Naive B cell (primary cell): Measurements from ENCODE around the gene SEPTIN11. TPM values are rescaled to one million over a fixed set of nuclear protein-coding genes. Genes with fewer than 3 reads are reported as not detected.

Source experiments
- ATAC-seq, 2 donors: fragments of 150-1000 bp; cut with Tn5 transposase; 2 replicates each; pipeline ENCODE4 v1.10.0; 2021; ENCODE audit warnings: low read depth in 2 of 2, mild to moderate bottlenecking in 2 of 2, moderate library complexity in 2 of 2
- DNase-seq: peaks from one replicate; pipeline ENCODE4 v3.0.0; 2022
- H3K27ac Mint-ChIP-seq, 6 donors: one replicate each; pipeline ENCODE4 v1.8.0; 2020 to 2022; ENCODE audit warnings: mild to moderate bottlenecking in 6 of 6, mixed read lengths in 6 of 6, moderate library complexity in 5 of 6, inconsistent platforms in 2 of 6
- H3K27me3 Mint-ChIP-seq, 3 donors: one replicate each; pipeline ENCODE4 v1.8.0; 2021 to 2022; ENCODE audit warnings: mixed read lengths in 3 of 3, mild to moderate bottlenecking in 1 of 3
- H3K36me3 Mint-ChIP-seq, 2 donors: one replicate each; pipeline ENCODE4 v1.8.0; 2020 to 2022; ENCODE audit warnings: mixed read lengths in 2 of 2, inconsistent platforms in 1 of 2, mild to moderate bottlenecking in 1 of 2
- H3K4me1 Mint-ChIP-seq, 3 donors: one replicate each; pipeline ENCODE4 v1.8.0; 2020 to 2022; ENCODE audit warnings: mixed read lengths in 3 of 3, inconsistent platforms in 1 of 3, mild to moderate bottlenecking in 1 of 3, moderate library complexity in 1 of 3
- H3K4me3 Mint-ChIP-seq, 8 donors: one replicate each; pipeline ENCODE4 v1.8.0; 2020 to 2022; ENCODE audit warnings: mild to moderate bottlenecking in 8 of 8, mixed read lengths in 8 of 8, moderate library complexity in 8 of 8, inconsistent platforms in 2 of 8
- H3K9me3 Mint-ChIP-seq, 7 donors: one replicate each; pipeline ENCODE4 v1.8.0; 2020 to 2022; ENCODE audit warnings: mixed read lengths in 7 of 7, mild to moderate bottlenecking in 5 of 7, inconsistent platforms in 2 of 7, moderate library complexity in 1 of 7
- polyA plus RNA-seq, 6 donors: library from polyadenylated mRNA; unstranded; fragments of 300-500 nt; fragmentation: Illumina TruSeq; gene quantifications; one replicate each; pipeline ENCODE4 v1.2.3, GENCODE V29; 2021; ENCODE audit warnings: low read depth in 6 of 6

The SEPTIN11 gene
- polyA plus RNA-seq = 10 to 100 TPM in 4 of 6 donors, 1 to 10 TPM in 2; 6.8 to 15.5 (median 10.9) TPM

- ATAC-seq (peak; percentile 66 to 68), DNase-seq (peak; percentile 81)
- Mint-ChIP-seq H3K36me3 (peaks cover 0 to 4% of the 10 kb centered on the region in 2 donors), H3K9me3 (no peaks in the 10 kb centered on the region), H3K4me1 (peaks cover 15 to 24% (median 19%) of the 10 kb centered on the region in 3 donors), H3K4me3 (peak within 1 kb of the TSS; percentile 87 to 95 (median 92)), H3K27ac (peak within 1 kb of the TSS; percentile 49 to 93 (median 74)), H3K27me3 (peaks cover 6 to 14% (median 7%) of the 10 kb centered on the region in 3 donors)
Observed at GRCh38 chr4:76949276-76950051, at the start of gene SEPTIN11. Gene SEPTIN11 (plus strand): TSS chr4:76949752. CDS start chr4:76949904, 152 bp downstream.

GRCh38 chr4:76902233-76902890 lies 47.2 kb upstream of the SEPTIN11 start:
- no peak for ATAC-seq
- no peaks in the 10 kb centered on the region for H3K36me3 Mint-ChIP-seq
- H3K4me3 Mint-ChIP-seq = no peak overlapping the region
- H3K27ac Mint-ChIP-seq = no peak overlapping the region
- peaks cover 0 to 10% (median 0%) of the 10 kb centered on the region in 3 donors for H3K4me1 Mint-ChIP-seq
- no peak for DNase-seq
- H3K27me3 Mint-ChIP-seq = peaks cover 8 to 23% (median 20%) of the 10 kb centered on the region in 3 donors
- H3K9me3 Mint-ChIP-seq = peaks cover 0 to 4% (median 0%) of the 10 kb centered on the region in 7 donors

GRCh38 chr4:76904646-76905190 lies 44.8 kb upstream of the SEPTIN11 start:
- ATAC-seq = no peak
- H3K9me3 Mint-ChIP-seq = peaks cover 0 to 7% (median 2%) of the 10 kb centered on the region in 7 donors
- H3K4me3 Mint-ChIP-seq = no peak overlapping the region
- DNase-seq = no peak
- H3K27ac Mint-ChIP-seq = no peak overlapping the region
- H3K36me3 Mint-ChIP-seq = no peaks in the 10 kb centered on the region
- no peaks in the 10 kb centered on the region for H3K4me1 Mint-ChIP-seq
- H3K27me3 Mint-ChIP-seq = peaks cover 13 to 29% (median 15%) of the 10 kb centered on the region in 3 donors

GRCh38 chr4:76905521-76905920 lies 44.0 kb upstream of the SEPTIN11 start:
- DNase-seq (no peak), ATAC-seq (no peak)
- H3K27ac Mint-ChIP-seq = no peak overlapping the region
- no peaks in the 10 kb centered on the region for H3K4me1 Mint-ChIP-seq
- peaks cover 11 to 35% (median 20%) of the 10 kb centered on the region in 3 donors for H3K27me3 Mint-ChIP-seq
- H3K4me3 Mint-ChIP-seq = no peak overlapping the region
- peaks cover 0 to 9% (median 2%) of the 10 kb centered on the region in 7 donors for H3K9me3 Mint-ChIP-seq
- H3K36me3 Mint-ChIP-seq = no peaks in the 10 kb centered on the region

GRCh38 chr4:76909711-76910110 lies 39.8 kb upstream of the SEPTIN11 start:
- Mint-ChIP-seq H3K4me1 (no peaks in the 10 kb centered on the region), H3K27ac (no peak overlapping the region), H3K4me3 (no peak overlapping the region), H3K27me3 (peaks cover 20 to 42% (median 23%) of the 10 kb centered on the region in 3 donors), H3K9me3 (peaks cover 0 to 9% (median 4%) of the 10 kb centered on the region in 7 donors), H3K36me3 (no peaks in the 10 kb centered on the region)
- DNase-seq (no peak), ATAC-seq (no peak)

- H3K4me1 Mint-ChIP-seq = no peaks in the 10 kb centered on the region
- H3K9me3 Mint-ChIP-seq = peaks cover 0 to 8% (median 0%) of the 10 kb centered on the region in 7 donors
- DNase-seq (no peak), ATAC-seq (no peak)
- peaks cover 0 to 13% (median 0%) of the 10 kb centered on the region in 3 donors for H3K27me3 Mint-ChIP-seq
- H3K4me3 Mint-ChIP-seq = no peak overlapping the region
- H3K27ac Mint-ChIP-seq = no peak overlapping the region
- no peaks in the 10 kb centered on the region for H3K36me3 Mint-ChIP-seq
Observed at GRCh38 chr4:76920715-76921114, 28.8 kb upstream of the SEPTIN11 start.

GRCh38 chr4:76923619-76924357 lies 25.8 kb upstream of the SEPTIN11 start:
- H3K4me3 Mint-ChIP-seq = no peak overlapping the region
- no peak overlapping the region for H3K27ac Mint-ChIP-seq
- no peaks in the 10 kb centered on the region for H3K36me3 Mint-ChIP-seq
- H3K4me1 Mint-ChIP-seq = no peaks in the 10 kb centered on the region
- DNase-seq (no peak), ATAC-seq (no peak)
- peaks cover 0 to 8% (median 0%) of the 10 kb centered on the region in 7 donors for H3K9me3 Mint-ChIP-seq
- peaks cover 0 to 16% (median 0%) of the 10 kb centered on the region in 3 donors for H3K27me3 Mint-ChIP-seq

GRCh38 chr4:76926841-76927240 lies 22.7 kb upstream of the SEPTIN11 start:
- H3K36me3 Mint-ChIP-seq = no peaks in the 10 kb centered on the region
- no peaks in the 10 kb centered on the region for H3K9me3 Mint-ChIP-seq
- no peak for DNase-seq
- no peaks in the 10 kb centered on the region for H3K4me1 Mint-ChIP-seq
- no peak overlapping the region for H3K27ac Mint-ChIP-seq
- no peak overlapping the region for H3K4me3 Mint-ChIP-seq
- ATAC-seq = no peak
- H3K27me3 Mint-ChIP-seq = peaks cover 0 to 13% (median 0%) of the 10 kb centered on the region in 3 donors

GRCh38 chr4:76930685-76931084 lies 18.9 kb upstream of the SEPTIN11 start:
- Mint-ChIP-seq H3K9me3 (no peaks in the 10 kb centered on the region), H3K27ac (no peak overlapping the region), H3K36me3 (no peaks in the 10 kb centered on the region), H3K4me3 (no peak overlapping the region), H3K4me1 (no peaks in the 10 kb centered on the region), H3K27me3 (peaks cover 0 to 13% (median 0%) of the 10 kb centered on the region in 3 donors)
- DNase-seq (no peak), ATAC-seq (no peak)

GRCh38 chr4:76931087-76931486 lies 18.5 kb upstream of the SEPTIN11 start:
- DNase-seq = no peak
- Mint-ChIP-seq H3K27ac (no peak overlapping the region), H3K36me3 (no peaks in the 10 kb centered on the region), H3K4me3 (no peak overlapping the region), H3K27me3 (peaks cover 0 to 13% (median 0%) of the 10 kb centered on the region in 3 donors), H3K4me1 (no peaks in the 10 kb centered on the region), H3K9me3 (no peaks in the 10 kb centered on the region)
- no peak for ATAC-seq

- Mint-ChIP-seq H3K4me1 (no peaks in the 10 kb centered on the region), H3K36me3 (no peaks in the 10 kb centered on the region), H3K27me3 (peaks cover 3 to 11% (median 4%) of the 10 kb centered on the region in 3 donors), H3K27ac (no peak overlapping the region), H3K4me3 (no peak overlapping the region), H3K9me3 (peaks cover 0 to 5% (median 2%) of the 10 kb centered on the region in 7 donors)
- DNase-seq (no peak), ATAC-seq (no peak)
Observed at GRCh38 chr4:76931576-76932276, 17.8 kb upstream of the SEPTIN11 start.

- Mint-ChIP-seq H3K4me3 (no peak overlapping the region), H3K9me3 (peaks cover 0 to 23% (median 4%) of the 10 kb centered on the region in 7 donors), H3K36me3 (peaks cover 0 to 6% of the 10 kb centered on the region in 2 donors), H3K4me1 (no peaks in the 10 kb centered on the region), H3K27ac (no peak overlapping the region), H3K27me3 (peaks cover 0 to 10% (median 7%) of the 10 kb centered on the region in 3 donors)
- no peak for ATAC-seq
- no peak for DNase-seq
Observed at GRCh38 chr4:76939184-76939583, 10.4 kb upstream of the SEPTIN11 start.
